HG02763 (cell line): ENCODE results near the gene OSBPL5.
"Not testable (repeated sequence)": the region's sequence is repeated elsewhere in the genome, so short reads cannot be mapped to it uniquely, and the experiment has no call there.

Experiments used
- ATAC-seq: cut with Tn5 transposase; IDR thresholded peaks from one replicate; pipeline ENCODE4 v1.9.1; 2021; ENCODE audit warnings: mild to moderate bottlenecking, moderate library complexity; ENCODE audit not compliant: unreplicated experiment

OSBPL5 gene

DNA sequence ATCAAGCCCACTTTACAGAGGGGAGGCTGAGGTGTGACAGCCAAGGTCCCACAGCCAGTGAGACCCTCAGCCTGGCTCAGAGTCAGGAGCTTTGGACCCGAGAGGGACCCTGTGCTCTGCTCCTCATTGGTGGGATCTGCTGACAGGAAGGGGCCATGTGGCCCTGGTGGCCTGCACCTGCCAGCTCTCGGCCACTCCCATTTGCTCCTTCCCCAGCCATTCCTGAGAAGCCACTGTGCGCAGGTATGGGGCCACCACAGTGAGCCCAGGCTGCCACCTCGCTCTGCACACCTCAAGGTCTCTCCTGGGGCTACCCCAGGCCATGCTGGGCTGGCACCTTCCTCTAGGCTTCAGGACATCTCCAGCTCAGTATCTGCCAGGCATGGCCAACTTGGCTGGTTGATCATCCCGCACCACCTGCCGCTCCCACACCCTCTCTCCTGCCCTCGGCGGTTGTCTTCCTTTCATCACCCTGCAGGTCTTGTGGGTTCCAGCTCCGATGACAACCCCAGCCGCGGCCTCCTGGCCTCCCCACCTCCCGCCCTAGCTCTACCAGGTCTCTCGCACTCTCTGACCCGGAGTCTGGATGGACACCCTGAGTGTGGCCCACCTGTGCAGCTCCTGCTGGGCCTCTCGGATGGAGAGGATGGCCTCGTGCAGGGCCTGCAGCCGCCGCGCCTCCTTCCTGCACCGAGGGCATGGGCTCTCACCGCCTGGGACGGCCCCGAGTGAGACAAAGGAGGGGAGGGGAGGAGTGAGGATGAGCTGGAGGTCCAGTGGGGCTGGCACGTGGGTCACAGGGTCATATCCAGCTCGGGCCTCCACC, 75.7 kb downstream of the OSBPL5 start:
- no peak for ATAC-seq

DNA sequence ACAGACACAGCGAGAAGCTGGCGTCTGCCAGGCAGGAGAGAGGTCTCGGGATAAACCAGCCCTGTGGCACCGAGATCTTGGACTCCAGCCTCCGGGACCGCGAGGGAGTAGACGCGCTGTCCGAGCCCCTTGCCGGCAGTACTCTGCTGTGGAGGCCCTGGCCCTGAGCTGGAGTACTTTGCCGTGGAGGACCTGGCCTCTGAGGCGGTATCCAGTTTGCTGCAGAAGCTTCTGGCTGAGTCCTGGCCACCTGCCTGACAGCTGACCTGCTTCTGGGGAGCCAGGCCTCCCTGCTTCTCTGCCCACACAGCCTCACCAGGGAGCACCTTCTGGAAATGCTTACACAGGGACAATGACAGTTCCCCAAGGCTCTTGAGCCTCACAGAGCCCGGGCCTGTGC, 76.3 kb downstream of the OSBPL5 start:
- no peak for ATAC-seq

DNA sequence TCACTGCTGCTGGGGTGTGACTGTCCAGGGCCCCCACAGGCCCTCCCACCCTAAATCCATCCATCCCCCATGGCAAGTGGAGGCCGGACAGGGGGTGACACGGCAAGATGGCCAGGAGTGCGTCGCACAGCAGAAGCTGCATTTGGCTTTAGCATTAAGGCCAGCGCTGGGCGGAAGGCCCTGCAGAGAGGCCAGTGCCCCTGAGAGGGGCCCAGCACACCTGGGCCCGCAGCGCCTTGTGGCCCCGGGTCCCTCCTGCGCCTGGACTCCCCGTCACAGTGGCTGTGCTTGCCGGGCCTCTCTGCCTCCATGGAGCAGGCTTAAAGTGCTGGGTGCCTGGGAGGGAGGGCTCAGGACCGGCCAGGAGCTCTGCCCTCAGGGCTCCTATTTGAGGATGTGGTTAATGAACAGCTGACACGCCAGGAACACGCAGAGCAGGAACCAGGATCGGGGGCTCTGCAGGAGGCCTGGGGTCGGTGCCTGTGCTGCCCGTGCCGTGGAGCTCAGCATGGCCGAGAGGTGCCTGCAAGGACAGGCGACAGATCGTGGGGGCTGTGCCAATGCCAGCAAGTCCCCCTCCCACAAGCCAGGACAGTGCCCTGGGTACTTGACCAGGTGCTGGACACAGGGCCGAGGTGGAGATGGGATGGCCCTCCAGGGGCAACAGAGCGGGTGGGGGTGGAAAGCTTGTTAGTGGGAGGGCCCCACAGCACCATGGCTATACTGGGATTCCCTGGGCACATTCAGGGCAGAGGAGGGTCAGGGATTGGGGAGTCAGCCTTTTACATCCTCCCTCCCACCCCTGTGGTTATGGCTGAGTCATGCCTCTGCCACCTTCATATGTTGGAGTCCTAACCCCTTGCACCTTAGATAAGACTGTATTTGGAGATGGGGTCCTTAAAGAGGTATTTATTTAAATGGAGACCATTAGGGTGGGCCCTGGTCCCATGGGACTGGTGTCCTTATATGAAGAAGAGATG, 77.0 kb downstream of the OSBPL5 start:
- ATAC-seq = no peak

GRCh38 chr11:3087373-3087772, 77.7 kb downstream of the OSBPL5 start:
- ATAC-seq = no peak

DNA sequence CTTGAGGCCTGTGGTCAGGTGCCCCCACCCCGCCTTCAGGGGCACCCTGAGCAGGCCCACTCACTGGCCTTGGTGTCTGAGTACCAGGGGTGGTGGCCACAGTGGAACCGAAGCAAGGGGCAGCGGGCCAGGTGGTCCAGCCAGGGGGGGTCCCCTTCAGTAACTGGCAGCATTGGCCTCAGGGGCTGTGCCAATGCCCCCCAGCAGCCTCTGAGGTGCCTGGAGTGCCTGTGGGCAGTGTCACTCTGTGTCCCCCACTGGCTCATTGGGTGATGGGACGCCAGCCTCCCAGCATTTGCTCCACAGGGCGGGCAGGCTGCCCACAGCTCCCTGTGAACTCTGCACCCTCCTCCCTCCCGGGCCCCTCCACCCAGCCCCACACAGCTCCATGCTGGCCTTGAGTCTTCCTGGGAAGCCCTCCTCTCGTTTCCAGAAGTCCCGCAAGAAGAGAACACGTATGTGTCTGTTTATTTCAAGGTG, 78.4 kb downstream of the OSBPL5 start:
- ATAC-seq = no peak

GRCh38 chr11:3086114-3086513, 79.0 kb downstream of the OSBPL5 start:
- ATAC-seq = no peak

DNA sequence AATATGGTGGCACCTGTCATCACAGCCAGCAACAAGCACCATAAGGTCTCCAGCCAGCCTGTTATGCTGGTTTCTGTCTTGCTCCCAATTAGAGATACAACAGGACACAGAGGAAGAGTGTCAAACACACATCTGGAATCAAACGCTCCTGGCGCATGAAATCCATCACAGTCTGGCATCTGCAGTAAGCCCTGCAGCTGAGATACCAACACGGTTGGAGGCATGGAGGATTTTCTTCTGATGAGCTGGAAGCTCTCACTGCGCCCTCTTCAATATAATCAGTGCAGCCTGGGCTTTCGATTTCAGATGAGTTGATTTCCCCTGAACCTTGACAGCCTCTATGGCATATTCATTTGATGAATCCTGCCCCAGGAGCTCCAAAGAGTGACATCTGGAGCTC, 80.1 kb downstream of the OSBPL5 start:
- no peak for ATAC-seq

DNA sequence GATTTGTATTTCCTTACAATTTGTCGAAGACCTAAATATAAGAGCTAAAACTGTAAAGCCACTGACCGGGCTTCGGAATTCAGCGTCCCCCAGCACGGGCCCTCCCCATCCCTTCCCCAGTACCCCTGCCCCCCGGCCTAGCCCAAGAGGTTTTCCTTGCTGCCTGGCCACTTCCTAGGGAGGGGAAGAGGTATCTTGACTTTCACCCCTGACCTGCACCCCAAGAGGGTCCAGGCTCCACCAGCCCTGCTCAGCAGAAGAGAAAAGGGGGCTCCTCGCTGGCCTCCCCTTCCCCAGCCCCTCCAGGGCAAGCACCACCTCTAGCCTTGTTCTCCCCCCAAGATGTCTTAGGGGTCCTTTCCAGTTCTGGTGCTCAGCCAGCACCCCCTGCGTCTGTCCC, 81.8 kb downstream of the OSBPL5 start:
- no peak for ATAC-seq

- no peak for ATAC-seq
These were observed 83.7 kb downstream of the OSBPL5 start for GRCh38 chr11:3081386-3081751.

DNA sequence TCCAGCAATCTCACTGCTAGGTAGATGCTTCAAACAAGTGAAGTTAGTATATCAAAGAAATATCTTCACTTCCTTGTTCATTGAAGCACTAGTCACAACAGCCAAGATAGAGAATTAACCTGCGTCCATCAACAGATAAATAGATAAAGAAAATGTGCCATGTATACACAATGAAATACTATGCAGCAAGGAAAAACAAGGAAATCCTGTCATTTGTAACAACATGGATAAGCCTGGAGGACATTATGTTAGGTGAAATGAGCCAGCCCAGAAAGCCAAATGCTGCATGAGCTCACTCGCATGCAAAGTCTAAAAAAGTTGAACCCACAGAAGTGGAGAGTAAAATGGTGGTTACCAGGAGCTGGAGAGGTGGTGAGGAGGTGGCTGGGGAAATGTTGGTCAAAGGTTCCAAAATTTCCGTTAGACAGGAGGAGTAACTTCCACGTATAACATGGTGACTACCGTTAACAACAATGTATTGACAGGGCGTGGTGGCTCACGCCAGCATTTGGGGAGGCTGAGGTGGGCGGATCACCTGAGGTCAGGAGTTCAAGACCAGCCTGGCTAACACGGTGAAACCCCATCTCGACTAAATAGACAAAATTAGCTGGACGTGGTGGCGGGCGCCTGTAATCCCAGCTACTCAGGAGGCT, 84.3 kb downstream of the OSBPL5 start:
- ATAC-seq = no peak

GRCh38 chr11:3080104-3080503, 85.0 kb downstream of the OSBPL5 start:
- ATAC-seq = no peak

DNA sequence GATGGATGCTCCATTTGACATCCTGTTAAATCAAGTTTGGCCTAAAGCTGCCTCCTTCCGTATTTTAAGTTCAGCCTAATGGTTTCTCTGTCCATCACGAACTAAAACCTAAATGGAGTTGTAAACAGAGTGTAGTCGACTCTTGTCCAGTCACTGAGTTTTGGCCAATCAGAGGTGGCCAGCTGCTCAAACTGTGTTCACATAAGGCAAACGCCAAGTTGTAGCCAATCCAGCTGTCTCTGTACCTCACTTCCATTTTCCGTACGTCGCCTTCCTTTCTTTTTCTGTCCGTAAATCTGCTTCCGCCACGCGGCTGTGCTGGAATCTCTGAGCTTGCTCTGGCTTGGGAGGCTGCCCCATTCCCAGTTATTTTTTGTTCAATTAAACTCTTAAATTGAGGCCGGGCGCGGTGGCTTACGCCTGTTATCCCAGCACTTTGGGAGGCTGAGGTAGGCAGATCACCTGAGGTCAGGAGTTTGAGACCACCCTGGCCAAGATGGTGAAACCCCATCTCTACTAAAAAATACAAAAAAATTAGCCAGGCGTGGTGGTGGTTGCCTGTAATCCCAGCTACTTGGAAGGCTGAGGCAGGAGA, 87.2 kb downstream of the OSBPL5 start:
- ATAC-seq = no peak

DNA sequence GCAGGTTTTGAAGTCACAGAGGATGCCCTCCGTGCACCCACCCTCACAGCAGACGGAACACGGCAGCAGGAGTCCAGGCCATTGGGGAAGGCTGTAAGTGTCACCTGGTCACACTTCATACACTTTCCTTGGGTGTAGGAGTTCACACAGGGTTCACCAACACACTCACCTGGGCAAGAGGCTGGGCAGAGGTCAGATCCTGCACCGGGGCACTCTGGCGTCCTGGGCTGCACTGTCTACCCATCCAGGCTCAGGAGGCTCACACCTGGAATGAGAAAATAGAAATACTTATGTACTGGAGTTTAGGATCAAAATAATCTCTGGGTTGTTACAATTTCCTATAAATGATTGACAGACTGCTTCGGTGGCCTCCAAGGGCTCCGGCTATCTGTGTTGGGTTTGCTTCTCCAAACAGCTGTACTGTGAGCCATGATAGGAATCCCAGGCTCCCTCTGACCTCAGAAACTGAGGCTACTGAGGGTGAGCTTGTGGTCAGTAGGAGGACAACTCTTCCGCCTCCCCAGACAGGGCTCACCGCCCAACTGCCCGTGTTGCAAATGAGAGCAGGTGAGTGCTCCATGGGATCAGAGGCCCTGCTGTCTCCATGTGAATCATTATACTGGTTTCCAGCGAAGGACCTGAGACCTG, 87.8 kb downstream of the OSBPL5 start:
- no peak for ATAC-seq

GRCh38 chr11:3074912-3075589, 90.1 kb downstream of the OSBPL5 start:
- ATAC-seq = no peak

DNA sequence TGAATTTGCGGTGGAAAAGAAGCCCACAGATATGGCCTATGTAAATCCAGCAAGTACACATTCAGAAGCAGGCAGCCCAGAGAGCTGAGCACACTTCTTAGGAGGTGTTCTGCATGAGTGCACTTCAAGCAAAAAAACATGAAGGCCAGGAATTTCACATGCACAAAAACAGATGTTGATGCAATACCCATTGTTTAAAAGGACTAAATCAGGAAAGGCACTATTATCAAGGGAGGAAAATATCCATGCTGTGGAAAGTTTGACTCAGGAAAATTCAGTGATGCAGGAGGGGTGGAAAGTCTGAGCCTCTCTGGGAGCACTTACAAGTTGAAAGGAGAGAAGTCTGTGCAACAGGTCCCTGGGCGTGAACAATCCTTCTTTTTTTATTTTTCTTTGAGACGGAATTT, 92.1 kb downstream of the OSBPL5 start:
- ATAC-seq = no peak

DNA sequence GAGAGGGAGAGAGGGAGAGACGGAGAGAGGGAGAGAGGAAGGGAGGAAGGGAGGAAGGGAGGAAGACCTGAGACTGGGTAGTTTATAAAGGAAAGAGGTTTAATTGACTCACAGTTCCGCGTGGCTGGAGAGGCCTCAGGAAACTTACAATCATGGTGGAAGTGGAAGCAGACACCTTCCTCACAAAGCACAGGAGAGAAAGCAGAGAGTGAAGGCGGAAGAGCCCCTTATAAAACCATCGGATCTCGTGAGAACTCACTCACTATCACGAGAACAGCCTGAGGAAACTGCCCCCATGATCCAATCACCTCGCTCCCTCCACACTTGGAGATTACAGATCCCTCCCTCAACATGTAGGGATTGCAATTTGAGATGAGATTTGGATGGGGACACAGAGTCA, 95.7 kb downstream of the OSBPL5 start:
- no peak for ATAC-seq

DNA sequence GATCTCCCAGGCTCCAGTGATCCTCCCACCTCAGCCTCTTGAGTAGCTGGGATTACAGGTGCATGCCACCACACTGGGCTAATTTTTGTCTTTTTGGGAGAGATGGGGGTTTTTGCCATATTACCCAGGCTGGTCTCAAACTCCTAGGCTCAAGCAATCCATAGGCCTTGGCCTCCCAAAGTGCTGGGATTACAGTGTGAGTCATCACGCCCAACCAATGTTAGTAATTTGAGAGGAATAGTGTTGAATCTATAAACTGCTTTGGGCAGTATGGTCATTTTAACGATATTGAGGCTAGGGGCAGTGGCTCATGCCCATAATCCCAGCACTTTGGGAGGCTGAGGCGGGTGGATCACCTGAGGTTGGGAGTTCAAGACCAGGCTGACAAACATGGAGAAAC, 98.8 kb downstream of the OSBPL5 start:
- ATAC-seq = not testable (repeated sequence)

DNA sequence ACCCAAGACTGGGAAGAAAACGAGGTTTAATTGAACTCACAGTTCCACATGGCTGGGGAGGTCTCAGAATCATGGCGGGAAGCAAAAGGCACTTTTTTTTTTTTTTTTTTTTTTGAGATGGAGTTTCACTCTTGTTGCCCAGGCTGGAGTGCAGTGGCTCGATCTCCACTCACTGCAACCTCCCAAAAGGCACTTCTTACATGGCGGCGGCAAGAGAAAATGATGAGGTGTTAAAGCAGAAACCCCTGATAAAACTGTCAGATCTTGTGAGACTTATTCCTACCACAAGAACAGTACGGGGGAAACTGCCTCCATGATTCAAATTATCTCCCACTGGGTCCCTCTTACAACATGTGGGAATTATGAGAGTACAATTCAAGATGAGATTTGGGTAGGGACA, 100.4 kb downstream of the OSBPL5 start:
- ATAC-seq = not testable (repeated sequence)

DNA sequence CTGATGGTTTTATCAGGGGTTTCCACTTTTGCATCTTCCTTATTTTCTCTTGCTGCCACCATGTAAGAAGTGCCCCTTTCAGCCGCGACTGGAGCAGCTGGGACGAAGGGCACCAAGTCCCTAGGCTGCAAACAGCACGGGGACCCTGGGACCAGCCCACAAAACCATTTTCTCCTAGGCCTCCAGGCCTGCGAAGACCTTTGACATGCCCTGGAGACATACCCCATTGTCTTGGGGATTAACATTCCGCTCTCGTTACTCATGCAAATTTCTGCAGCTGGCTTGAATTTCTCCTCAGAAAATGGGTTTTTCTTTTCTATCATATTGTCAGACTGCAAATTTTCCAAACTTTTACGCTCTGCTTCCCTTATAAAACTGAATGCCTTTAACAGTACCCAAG, 101.2 kb downstream of the OSBPL5 start:
- ATAC-seq = not testable (repeated sequence)

DNA sequence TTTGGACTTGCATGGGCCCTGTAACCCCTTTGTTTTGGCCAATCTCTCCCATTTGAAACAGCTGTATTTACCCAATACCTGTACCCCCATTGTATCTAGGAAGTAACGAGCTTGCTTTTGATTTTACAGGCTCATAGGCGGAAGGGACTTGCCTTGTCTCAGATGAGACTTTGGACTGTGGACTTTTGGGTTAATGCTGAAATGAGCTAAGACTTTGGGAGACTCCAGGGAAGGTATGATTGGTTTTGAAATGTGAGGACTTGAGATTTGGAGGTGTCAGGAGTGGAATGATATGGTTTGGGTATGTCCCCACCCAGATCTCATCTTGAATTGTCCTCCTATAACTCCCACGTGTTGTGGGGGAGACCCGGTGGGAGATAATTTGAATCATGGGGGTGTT, 101.7 kb downstream of the OSBPL5 start:
- ATAC-seq = not testable (repeated sequence)
